Stomach (tissue), 9 donors: ENCODE results near the gene POMT1. TPM values are rescaled to one million over a fixed set of nuclear protein-coding genes. Genes with fewer than 3 reads are reported as not detected.

Experiments used
- DNase-seq, 2 donors: peaks; one replicate each; pipeline versions ENCODE4 v3.0.0 to v3.0.0-alpha.2; 2013 to 2019
- H3K27ac ChIP-seq, 5 donors: fragments of 200-600 bp in 4 of 5; sonication (generic) in 4 of 5; one replicate each; pipeline ENCODE4 v1.5.1; 2013 to 2019; ENCODE audit warnings: mild to moderate bottlenecking in 1 of 5, moderate library complexity in 1 of 5
- H3K27me3 ChIP-seq, 3 donors: fragments of 200-600 bp; sonication (generic); one replicate each; pipeline ENCODE4 v1.5.1; 2017 to 2019; ENCODE audit warnings: mixed run types in 1 of 3
- H3K36me3 ChIP-seq, 4 donors: fragments of 200-600 bp; sonication (generic); 1 replicate in 3 of 4; 2 replicates in 1 of 4; pipeline ENCODE4 v1.5.1; 2016 to 2019
- H3K4me1 ChIP-seq, 4 donors: fragments of 200-600 bp; sonication (generic); one replicate each; pipeline ENCODE4 v1.5.1; 2016 to 2019
- H3K4me3 ChIP-seq, 4 donors: fragments of 200-600 bp; sonication (generic) in 3 of 4; one replicate each; pipeline ENCODE4 v1.5.1; 2016 to 2019; ENCODE audit warnings: mild to moderate bottlenecking in 1 of 4
- H3K9me3 ChIP-seq, 4 donors: fragments of 200-600 bp; sonication (generic); one replicate each; pipeline ENCODE4 v1.5.1; 2016 to 2019
- CTCF ChIP-seq, 7 experiments: fragments of 450-650 bp in 4 of 7; fragments of 200-600 bp in 3 of 7; sonication (generic) in 3 of 7; IDR thresholded peaks; one replicate each; pipeline ENCODE4 v1.5.1; 2016 to 2019; ENCODE audit warnings: antibody characterized with exemption in 7 of 7, control low read depth in 2 of 7, mild to moderate bottlenecking in 1 of 7
- EP300 ChIP-seq: sonication (generic); formaldehyde crosslinking; IDR thresholded peaks from one replicate; pipeline ENCODE4 v1.6.1; 2017; ENCODE audit warnings: antibody characterized with exemption
- POLR2A ChIP-seq, 4 donors: fragments of 450-650 bp; IDR thresholded peaks; one replicate each; pipeline ENCODE4 v1.6.1; 2016; ENCODE audit warnings: antibody characterized with exemption in 4 of 4, control low read depth in 2 of 4, mild to moderate bottlenecking in 1 of 4, moderate library complexity in 1 of 4
- POLR2AphosphoS5 ChIP-seq, 3 donors: sonication (generic); formaldehyde crosslinking; IDR thresholded peaks; one replicate each; pipeline ENCODE4 v1.6.1; 2016; ENCODE audit warnings: antibody characterized with exemption in 3 of 3
- WGBS, 5 donors: extraction: QIAGEN DNeasy Blood & Tissue Kit in 3 of 5; methylation state at CpG; one replicate each; pipeline versions ENCODE4 v1.1.5 to v1.1.7; 2013 to 2018; 5-methylcytosine and 5-hydroxymethylcytosine counted together
- intact Hi-C: fragments of 100-400 bp; cut with DNase I; formaldehyde crosslinking; loops from one replicate; pipeline ENCODE4 v1.15.1; 2023; ENCODE audit warnings: low total_unique reads
- polyA plus RNA-seq, 3 donors: library from polyadenylated mRNA; stranded (reverse); fragments of 200-250 nt; gene quantifications; one replicate each; pipeline ENCODE4 v1.2.3, GENCODE V29; 2013
- total RNA-seq, 5 donors: library from RNA; depleted of rRNA; stranded (reverse); fragments of >200 nt; gene quantifications; one replicate each; pipeline versions ENCODE4 v1.1.0 to v1.2.3, GENCODE V29; 2014 to 2016
- donor health status: healthy with polysubstance abuse.
- donor health status: Bipolar disorder and iron deficiency.
- donor health status: healthy.

POMT1 gene
- total and polyA plus RNA-seq, 8 donors: 3.5 to 59.7 (median 16.2) TPM

- TF ChIP-seq CTCF (IDR thresholded peaks at IDR 0.05) (no peak), POLR2A (IDR thresholded peaks at IDR 0.05) (no peak), EP300 (no peak), POLR2AphosphoS5 (IDR thresholded peaks at IDR 0.05) (no peak)
- Histone ChIP-seq H3K36me3 (peaks cover 92 to 100% (median 98%) of the 10 kb centered on the region in 4 donors), H3K4me3 (no peak overlapping the region), H3K9me3 (no peaks in the 10 kb centered on the region), H3K27ac (no peak overlapping the region), H3K27me3 (no peaks in the 10 kb centered on the region), H3K4me1 (peaks cover 0 to 2% (median 0%) of the 10 kb centered on the region in 4 donors)
- WGBS, 5 donors: 81 to 93% (median 87%) methylated on average over 13 to 19 of the region's 19 CpGs
- intact Hi-C loops: no loop called here
- DNase-seq: no peak
Measured at GRCh38 chr9:131477816-131478419, 24.8 kb upstream of the POMT1 start.

GRCh38 chr9:131478421-131478868 lies 24.3 kb upstream of the POMT1 start:
- H3K27ac ChIP-seq: no peak overlapping the region
- TF ChIP-seq POLR2AphosphoS5 (IDR thresholded peaks at IDR 0.05) (no peak), POLR2A (IDR thresholded peaks at IDR 0.05) (no peak), CTCF (IDR thresholded peaks at IDR 0.05) (peak in 5 of 7 experiments; percentile 16 to 69 (median 52))
- peaks cover 92 to 100% (median 98%) of the 10 kb centered on the region in 4 donors for H3K36me3 ChIP-seq
- no peaks in the 10 kb centered on the region for H3K27me3 ChIP-seq
- no peaks in the 10 kb centered on the region for H3K9me3 ChIP-seq
- intact Hi-C loops: no loop called here
- H3K4me3 ChIP-seq: no peak overlapping the region
- DNase-seq: peak; percentile 62 to 79
- H3K4me1 ChIP-seq: peaks cover 0 to 6% (median 0%) of the 10 kb centered on the region in 4 donors
- 39 to 55% (median 45%) methylated on average over 12 of the region's 12 CpGs for WGBS, 5 donors

- H3K27ac ChIP-seq: no peak overlapping the region
- H3K4me3 ChIP-seq: no peak overlapping the region
- TF ChIP-seq EP300 (no peak), CTCF (IDR thresholded peaks at IDR 0.05) (no peak), POLR2A (IDR thresholded peaks at IDR 0.05) (no peak), POLR2AphosphoS5 (IDR thresholded peaks at IDR 0.05) (no peak)
- no peaks in the 10 kb centered on the region for H3K9me3 ChIP-seq
- 90 to 93% (median 91%) methylated on average over 10 of the region's 10 CpGs for WGBS, 5 donors
- no peak for DNase-seq
- peaks cover 0 to 10% (median 0%) of the 10 kb centered on the region in 4 donors for H3K4me1 ChIP-seq
- intact Hi-C loops: no loop called here
- H3K27me3 ChIP-seq: no peaks in the 10 kb centered on the region
- peaks cover 92 to 100% (median 98%) of the 10 kb centered on the region in 4 donors for H3K36me3 ChIP-seq
Measured at GRCh38 chr9:131478911-131479310, 23.8 kb upstream of the POMT1 start.

- H3K27ac ChIP-seq: no peak overlapping the region
- intact Hi-C loops: no loop called here
- peaks cover 92 to 100% (median 98%) of the 10 kb centered on the region in 4 donors for H3K36me3 ChIP-seq
- H3K4me3 ChIP-seq: no peak overlapping the region
- H3K27me3 ChIP-seq: no peaks in the 10 kb centered on the region
- 94 to 100% (median 98%) methylated on average over 1 of the region's 1 CpG for WGBS, 5 donors
- H3K4me1 ChIP-seq: peaks cover 0 to 10% (median 2%) of the 10 kb centered on the region in 4 donors
- no peak for DNase-seq
- TF ChIP-seq POLR2AphosphoS5 (IDR thresholded peaks at IDR 0.05) (no peak), POLR2A (IDR thresholded peaks at IDR 0.05) (no peak), EP300 (no peak), CTCF (IDR thresholded peaks at IDR 0.05) (no peak)
- no peaks in the 10 kb centered on the region for H3K9me3 ChIP-seq
Measured at GRCh38 chr9:131480258-131480657, 22.5 kb upstream of the POMT1 start.
